Body of pancreas (tissue), 4 donors: ENCODE data around the gene SLC39A13.

Experiments
- POLR2A ChIP-seq, 3 donors: fragments of 450-650 bp; IDR thresholded peaks; one replicate each; pipeline ENCODE4 v1.6.1; 2016; ENCODE audit warnings: antibody characterized with exemption in 3 of 3, mild to moderate bottlenecking in 2 of 3
- TF ChIP-seq, protein P1 (sequence below), 7 experiments: fragments of 450-650 bp in 4 of 7; fragments of 200-600 bp in 3 of 7; sonication (generic) in 3 of 7; IDR thresholded peaks; one replicate each; pipeline ENCODE4 v1.5.1; 2016 to 2019; ENCODE audit warnings: antibody characterized with exemption in 7 of 7

DNA sequence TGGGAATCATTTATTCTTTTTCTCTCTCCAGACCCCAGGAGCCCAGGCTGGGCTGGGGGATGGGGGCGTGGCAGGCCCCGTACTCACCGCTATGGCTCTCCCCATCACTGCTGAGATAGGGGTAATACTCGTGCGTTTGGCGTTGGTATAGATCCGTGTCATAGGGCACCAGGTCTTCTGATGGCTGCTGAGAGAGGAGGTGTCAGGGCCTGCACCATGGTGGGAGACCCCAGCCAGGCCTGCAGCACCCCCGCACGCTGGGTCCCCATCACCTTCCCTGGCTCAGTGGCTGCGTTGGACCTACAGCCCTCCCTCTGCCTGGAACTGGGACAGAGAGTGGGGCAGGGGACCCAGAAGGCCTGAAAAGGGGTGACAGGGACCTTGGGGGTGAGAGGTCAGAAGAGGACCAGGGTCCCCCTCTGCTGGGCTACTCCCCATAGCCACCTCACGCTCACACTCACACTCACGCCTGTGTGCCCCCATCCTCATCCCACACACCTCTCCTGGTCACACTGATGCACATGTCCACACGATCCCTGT lies 32.8 kb upstream of the SLC39A13 start:
- TF ChIP-seq, protein P1, sequence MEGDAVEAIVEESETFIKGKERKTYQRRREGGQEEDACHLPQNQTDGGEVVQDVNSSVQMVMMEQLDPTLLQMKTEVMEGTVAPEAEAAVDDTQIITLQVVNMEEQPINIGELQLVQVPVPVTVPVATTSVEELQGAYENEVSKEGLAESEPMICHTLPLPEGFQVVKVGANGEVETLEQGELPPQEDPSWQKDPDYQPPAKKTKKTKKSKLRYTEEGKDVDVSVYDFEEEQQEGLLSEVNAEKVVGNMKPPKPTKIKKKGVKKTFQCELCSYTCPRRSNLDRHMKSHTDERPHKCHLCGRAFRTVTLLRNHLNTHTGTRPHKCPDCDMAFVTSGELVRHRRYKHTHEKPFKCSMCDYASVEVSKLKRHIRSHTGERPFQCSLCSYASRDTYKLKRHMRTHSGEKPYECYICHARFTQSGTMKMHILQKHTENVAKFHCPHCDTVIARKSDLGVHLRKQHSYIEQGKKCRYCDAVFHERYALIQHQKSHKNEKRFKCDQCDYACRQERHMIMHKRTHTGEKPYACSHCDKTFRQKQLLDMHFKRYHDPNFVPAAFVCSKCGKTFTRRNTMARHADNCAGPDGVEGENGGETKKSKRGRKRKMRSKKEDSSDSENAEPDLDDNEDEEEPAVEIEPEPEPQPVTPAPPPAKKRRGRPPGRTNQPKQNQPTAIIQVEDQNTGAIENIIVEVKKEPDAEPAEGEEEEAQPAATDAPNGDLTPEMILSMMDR (IDR thresholded peaks at IDR 0.05) = no peak
- no peak for TF ChIP-seq POLR2A (IDR thresholded peaks at IDR 0.05)
